GM12878 (cell line): ENCODE results near the gene SLC38A9. TPM values are rescaled to one million over a fixed set of nuclear protein-coding genes. Genes with fewer than 3 reads are reported as not detected.

Source experiments
- ATAC-seq: fragments of 200-7000 bp; cut with Tn5 transposase; 3 replicates; pipeline ENCODE4 v1.9.1; 2020; ENCODE audit warnings: mild to moderate bottlenecking, moderate library complexity
- BruUV-seq: library from RNA; stranded (reverse); fragments of 400-500 nt; replicated peaks from 2 replicates; lab custom pipeline; 2021; lab: Mats Ljungman, UMichigan
- CTCF ChIA-PET: fragments of 300-600 bp; sonication (Branson Sonifier 250); formaldehyde crosslinking; extraction: SDS; loops from one replicate; lab custom pipeline; 2021; ENCODE audit warnings: inconsistent platforms; lab: Yijun Ruan, JAX
- POLR2A ChIA-PET: fragments of 350-600 bp; formaldehyde crosslinking; extraction: SDS; loops from one replicate; lab custom pipeline; 2021; ENCODE audit warnings: inconsistent platforms; lab: Charles Lee
- RAD21 ChIA-PET: fragments of 300-600 bp; sonication (Branson Sonifier 250); formaldehyde crosslinking; loops from one replicate; lab custom pipeline; 2023; ENCODE audit warnings: antibody characterized with exemption; ENCODE audit not compliant: unreplicated experiment; lab: Charles Lee
- SMC1A ChIA-PET: fragments of 300-600 bp; sonication (Branson Sonifier 250); formaldehyde crosslinking; loops from one replicate; lab custom pipeline; 2023; ENCODE audit not compliant: unreplicated experiment, uncharacterized antibody; lab: Charles Lee
- DNase-seq: peaks from one replicate; pipeline ENCODE4 v3.0.0-alpha.2; 2011; ENCODE audit warnings: low read depth, low spot score
- FAIRE-seq: peaks from 3 replicates; lab custom pipeline; 2011; peaks lifted over from hg19 to GRCh38; lab: Jason Lieb, UNC
- H2AFZ ChIP-seq: 2 replicates; pipeline ENCODE4 v1.6.0; 2011; ENCODE audit warnings: low read depth, low read length, control low read depth; ENCODE audit not compliant: control insufficient read depth
- H3K27ac ChIP-seq: 2 replicates; pipeline ENCODE4 v1.5.1; 2011; ENCODE audit warnings: control low read depth; ENCODE audit not compliant: control insufficient read depth, insufficient read depth
- H3K27me3 ChIP-seq, 2 experiments: replicated peaks in 1 of 2; 2 replicates each; pipeline versions ENCODE4 v1.6.0 to v1.6.1; 2011; ENCODE audit warnings: low read length in 1 of 2; ENCODE audit not compliant: control insufficient read depth in 2 of 2, insufficient read depth in 2 of 2
- H3K36me3 ChIP-seq, 2 experiments: 2 replicates each; pipeline ENCODE4 v1.5.1; 2011; ENCODE audit warnings: low read length in 1 of 2; ENCODE audit not compliant: control insufficient read depth in 2 of 2, insufficient read depth in 2 of 2
- H3K4me1 ChIP-seq: 2 replicates; pipeline ENCODE4 v1.6.1; 2011; ENCODE audit warnings: mild to moderate bottlenecking, low read length, moderate library complexity, mixed read lengths; ENCODE audit not compliant: control insufficient read depth, insufficient read depth
- H3K4me2 ChIP-seq: 2 replicates; pipeline ENCODE4 v1.6.0; 2011; ENCODE audit warnings: control low read depth; ENCODE audit not compliant: control insufficient read depth, insufficient read depth
- H3K4me3 ChIP-seq: fragments of 200-600 bp; sonication (generic); 2 replicates; pipeline ENCODE4 v1.5.1; 2016
- H3K79me2 ChIP-seq: 2 replicates; pipeline ENCODE4 v1.6.0; 2011; ENCODE audit warnings: low read length; ENCODE audit not compliant: control insufficient read depth, insufficient read depth
- H3K9ac ChIP-seq: 2 replicates; pipeline ENCODE4 v1.8.0; 2011; ENCODE audit warnings: low read length, control low read depth, mixed read lengths; ENCODE audit not compliant: control insufficient read depth, insufficient read depth
- H3K9me3 ChIP-seq: replicated peaks from 3 replicates; pipeline ENCODE4 v1.5.1; 2011; ENCODE audit warnings: mild to moderate bottlenecking, low read length; ENCODE audit not compliant: control insufficient read depth, insufficient read depth
- H4K20me1 ChIP-seq: 2 replicates; pipeline ENCODE4 v1.6.0; 2011; ENCODE audit not compliant: control insufficient read depth, insufficient read depth
- DPF2 ChIP-seq: fragments of 450-650 bp; IDR thresholded peaks from 2 replicates; pipeline ENCODE4 v1.6.1; 2017; ENCODE audit warnings: mild to moderate bottlenecking
- ETV6 ChIP-seq, 2 experiments: fragments of 450-650 bp in 1 of 2; IDR thresholded peaks in 1 of 2; conservative IDR thresholded peaks in 1 of 2; 2 replicates each; pipeline ENCODE4 v1.6.1; 2014; ENCODE audit warnings: antibody characterized with exemption in 1 of 2, borderline replicate concordance in 1 of 2, low read depth in 1 of 2, mild to moderate bottlenecking in 1 of 2, moderate library complexity in 1 of 2
- HDAC2 ChIP-seq: fragments of 200-600 bp; sonication (generic); IDR thresholded peaks from 2 replicates; pipeline ENCODE4 v1.6.1; 2017
- MEF2A ChIP-seq: IDR thresholded peaks from 2 replicates; pipeline ENCODE4 v1.6.1; 2011; ENCODE audit warnings: low read depth, mild to moderate bottlenecking, low read length, moderate library complexity; ENCODE audit not compliant: insufficient read depth
- NFIC ChIP-seq: IDR thresholded peaks from 2 replicates; pipeline ENCODE4 v1.6.1; 2012; ENCODE audit warnings: low read depth, mild to moderate bottlenecking, inconsistent platforms, low read length, moderate library complexity
- RBBP5 ChIP-seq: fragments of 200-600 bp; sonication (generic); conservative IDR thresholded peaks from 2 replicates; pipeline ENCODE4 v1.6.1; 2016
- SIN3A ChIP-seq: IDR thresholded peaks from 2 replicates; pipeline ENCODE4 v1.6.1; 2012; ENCODE audit warnings: low read depth, low read length, improper control_type of control experiment
- STAT3 ChIP-seq: IDR thresholded peaks from 2 replicates; pipeline ENCODE4 v1.6.1; 2011; ENCODE audit warnings: low read depth, low read length, improper control_type of control experiment
- TARDBP ChIP-seq: IDR thresholded peaks from 2 replicates; pipeline ENCODE4 v1.6.1; 2016; ENCODE audit warnings: borderline replicate concordance
- YBX1 ChIP-seq: fragments of 450-650 bp; IDR thresholded peaks from 2 replicates; pipeline ENCODE4 v1.6.1; 2016; ENCODE audit warnings: antibody characterized with exemption
- ZNF274 ChIP-seq: IDR thresholded peaks from one replicate; pipeline ENCODE4 v1.8.0; 2011; ENCODE audit not compliant: insufficient read length, insufficient read depth
- WGBS: methylation state at CpG from one replicate; pipeline ENCODE4 v1.1.6; 2016; ENCODE audit warnings: low lambda C conversion rate; ENCODE audit not compliant: insufficient replicate concordance, insufficient coverage; ENCODE audit errors: missing lambda C conversion rate; 5-methylcytosine and 5-hydroxymethylcytosine counted together
- in situ Hi-C: fragments of 300-500 bp; cut with MboI; formaldehyde crosslinking; loops from 9 replicates; pipeline ENCODE4 v1.14.3; 2018; ENCODE audit warnings: mixed read lengths
- intact Hi-C: fragments of 100-400 bp; cut with micrococcal nuclease; formaldehyde crosslinking; loops from one replicate; pipeline ENCODE4 v1.14.2; 2022; ENCODE audit not compliant: unreplicated experiment
- polyA plus RNA-seq, 11 experiments: library from polyadenylated mRNA; depleted of rRNA in 4 of 11; unstranded in 6 of 11; stranded (reverse) in 5 of 11; fragments of >200 nt; fragmentation: Nextera tagmentation in 4 of 11; fragmentation: Illumina TruSeq in 1 of 11; extraction: Ambion mirVana in 4 of 11; extraction: Trizol in 1 of 11; gene quantifications; 1 replicate in 1 of 11; 2 replicates in 10 of 11; pipeline versions ENCODE4 v1.2.1 to v1.2.3, GENCODE V29; 2011 to 2016; ENCODE audit warnings: inconsistent platforms in 2 of 11, missing spikeins in 2 of 11, low read depth in 1 of 11
- total RNA-seq, 4 experiments: library from RNA; depleted of rRNA in 3 of 4; stranded (reverse); fragments of >200 nt in 3 of 4; fragmentation: Illumina TruSeq in 1 of 4; extraction: Trizol in 1 of 4; gene quantifications; 2 replicates each; pipeline versions ENCODE4 v1.2.1 to v1.2.3, GENCODE V29; 2013 to 2021
- TF ChIP-seq, protein P1 (sequence below): fragments of 150-350 bp; IDR thresholded peaks from 2 replicates; pipeline ENCODE4 v1.6.1; 2014; ENCODE audit warnings: mild to moderate bottlenecking, low read depth, low read length
- TF ChIP-seq, protein P2 (sequence below): IDR thresholded peaks from 2 replicates; pipeline ENCODE4 v1.6.1; 2011; ENCODE audit warnings: borderline replicate concordance, low read depth, mild to moderate bottlenecking, moderate library complexity, mixed read lengths, low read length; ENCODE audit not compliant: insufficient read depth; ENCODE audit errors: extremely low read length
- TF ChIP-seq, protein P3 (sequence below): IDR thresholded peaks from 2 replicates; pipeline ENCODE4 v1.6.1; 2012; ENCODE audit warnings: low read length, inconsistent platforms

Gene SLC38A9
- total and polyA plus RNA-seq, 10 of the 15 experiments (the other 5 are each of a cell fraction or from before 2014, with no cell fraction given): 8.5 to 35.1 (median 23.0) TPM

DNA sequence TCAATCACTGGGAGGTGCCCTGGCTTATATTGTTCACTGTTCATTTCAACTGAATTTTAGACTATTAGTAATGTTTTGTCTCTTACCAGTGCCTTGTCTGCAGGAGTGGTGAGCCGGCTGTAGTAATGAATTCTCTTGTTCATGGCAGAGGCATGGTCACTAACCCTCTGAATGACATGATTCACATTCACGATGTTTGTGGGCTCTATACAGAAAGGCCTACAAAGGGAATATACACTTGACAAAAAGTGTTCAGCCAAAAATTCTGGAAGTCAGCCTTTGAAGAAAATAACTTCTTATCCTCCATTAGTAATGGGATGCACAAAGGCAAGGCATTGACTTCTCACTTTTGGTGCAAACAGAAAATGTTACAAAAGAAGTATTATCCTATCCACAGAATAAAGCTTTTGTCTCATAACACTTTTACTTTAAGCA is 39.6 kb downstream of the SLC38A9 start:
- Histone ChIP-seq H3K9me3 (no peaks in the 10 kb centered on the region; the same call in 2 of the 3 replicates), H3K27me3 (no peaks in the 10 kb centered on the region), H3K4me1 (no peaks in the 10 kb centered on the region), H3K27ac (no peak overlapping the region), H3K36me3 (no peaks in the 10 kb centered on the region; a peak in 1 of 4 replicates), H4K20me1 (no peaks in the 10 kb centered on the region), H3K4me2 (no peak overlapping the region), H2AFZ (no peak overlapping the region), H3K4me3 (no peak overlapping the region), H3K79me2 (no peaks in the 10 kb centered on the region), H3K9ac (no peak overlapping the region)
- ChIA-PET SMC1A (interaction anchor here (0.9 kb wide), 1 partner anchor 19 kb away, joined by 3 read pairs; no protein-coding TSS in a partner anchor), RAD21 (interaction anchor here (0.8 kb wide), 1 partner anchor 20 kb away, joined by 3 read pairs; no protein-coding TSS in a partner anchor), CTCF (no interaction called here), POLR2A (no interaction called here)
- BruUV-seq: no TSS peak
- intact Hi-C loops: no loop called here
- TF ChIP-seq, protein P1, sequence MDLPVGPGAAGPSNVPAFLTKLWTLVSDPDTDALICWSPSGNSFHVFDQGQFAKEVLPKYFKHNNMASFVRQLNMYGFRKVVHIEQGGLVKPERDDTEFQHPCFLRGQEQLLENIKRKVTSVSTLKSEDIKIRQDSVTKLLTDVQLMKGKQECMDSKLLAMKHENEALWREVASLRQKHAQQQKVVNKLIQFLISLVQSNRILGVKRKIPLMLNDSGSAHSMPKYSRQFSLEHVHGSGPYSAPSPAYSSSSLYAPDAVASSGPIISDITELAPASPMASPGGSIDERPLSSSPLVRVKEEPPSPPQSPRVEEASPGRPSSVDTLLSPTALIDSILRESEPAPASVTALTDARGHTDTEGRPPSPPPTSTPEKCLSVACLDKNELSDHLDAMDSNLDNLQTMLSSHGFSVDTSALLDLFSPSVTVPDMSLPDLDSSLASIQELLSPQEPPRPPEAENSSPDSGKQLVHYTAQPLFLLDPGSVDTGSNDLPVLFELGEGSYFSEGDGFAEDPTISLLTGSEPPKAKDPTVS: no peak
- TF ChIP-seq SIN3A (no peak), NFIC (no peak), ZNF274 (no peak), ETV6 (conservative IDR thresholded peaks at IDR 0.05 in 1 of 2, IDR thresholded peaks at IDR 0.05 in 1 of 2; ENCODE audit: borderline replicate concordance in 1 of 2, low read depth in 1 of 2) (no peak), STAT3 (no peak), HDAC2 (no peak), YBX1 (no peak), TARDBP (no peak), RBBP5 (no peak), MEF2A (no peak), DPF2 (no peak)
- TF ChIP-seq, protein P2, sequence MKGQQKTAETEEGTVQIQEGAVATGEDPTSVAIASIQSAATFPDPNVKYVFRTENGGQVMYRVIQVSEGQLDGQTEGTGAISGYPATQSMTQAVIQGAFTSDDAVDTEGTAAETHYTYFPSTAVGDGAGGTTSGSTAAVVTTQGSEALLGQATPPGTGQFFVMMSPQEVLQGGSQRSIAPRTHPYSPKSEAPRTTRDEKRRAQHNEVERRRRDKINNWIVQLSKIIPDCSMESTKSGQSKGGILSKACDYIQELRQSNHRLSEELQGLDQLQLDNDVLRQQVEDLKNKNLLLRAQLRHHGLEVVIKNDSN: no peak
- TF ChIP-seq, protein P3, sequence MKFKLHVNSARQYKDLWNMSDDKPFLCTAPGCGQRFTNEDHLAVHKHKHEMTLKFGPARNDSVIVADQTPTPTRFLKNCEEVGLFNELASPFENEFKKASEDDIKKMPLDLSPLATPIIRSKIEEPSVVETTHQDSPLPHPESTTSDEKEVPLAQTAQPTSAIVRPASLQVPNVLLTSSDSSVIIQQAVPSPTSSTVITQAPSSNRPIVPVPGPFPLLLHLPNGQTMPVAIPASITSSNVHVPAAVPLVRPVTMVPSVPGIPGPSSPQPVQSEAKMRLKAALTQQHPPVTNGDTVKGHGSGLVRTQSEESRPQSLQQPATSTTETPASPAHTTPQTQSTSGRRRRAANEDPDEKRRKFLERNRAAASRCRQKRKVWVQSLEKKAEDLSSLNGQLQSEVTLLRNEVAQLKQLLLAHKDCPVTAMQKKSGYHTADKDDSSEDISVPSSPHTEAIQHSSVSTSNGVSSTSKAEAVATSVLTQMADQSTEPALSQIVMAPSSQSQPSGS: no peak
- in situ Hi-C loops: no loop called here
- no peak for ATAC-seq
- no peak for FAIRE-seq
- DNase-seq: no peak
- 100% methylated on average over 2 of the region's 2 CpGs for WGBS
